Caco-2 (cell line): ENCODE measurements around the gene LRP1B. TPM values are rescaled to one million over a fixed set of nuclear protein-coding genes. Genes with fewer than 3 reads are reported as not detected.

Experiments used
- BruUV-seq: library from RNA; stranded (reverse); fragments of 400-500 nt; replicated peaks from 2 replicates; lab custom pipeline; 2021; lab: Mats Ljungman, UMichigan
- CTCF ChIA-PET: fragments of 300-600 bp; sonication (Branson Sonifier 250); formaldehyde crosslinking; loops from one replicate; lab custom pipeline; 2022; ENCODE audit warnings: antibody characterized with exemption; lab: Charles Lee
- POLR2A ChIA-PET: fragments of 300-600 bp; sonication (Branson Sonifier 250); formaldehyde crosslinking; loops from one replicate; lab custom pipeline; 2022; ENCODE audit warnings: antibody characterized with exemption; lab: Charles Lee
- DNase-seq, 2 experiments: peaks; one replicate each; pipeline versions ENCODE4 v3.0.0 to v3.0.0-alpha.2; 2020 to 2022
- H3K27me3 ChIP-seq: replicated peaks from 2 replicates; pipeline ENCODE4 v1.6.0; 2011; ENCODE audit warnings: low read length; ENCODE audit not compliant: control insufficient read depth, insufficient read depth
- H3K36me3 ChIP-seq: 2 replicates; pipeline ENCODE4 v1.5.1; 2011; ENCODE audit warnings: low read length; ENCODE audit not compliant: control insufficient read depth, insufficient read depth
- H3K4me1 ChIP-seq: fragments of 250-450 bp; sonication (Bioruptor Pico); 2 replicates; pipeline ENCODE4 v1.5.1; 2020; ENCODE audit warnings: mild to moderate bottlenecking
- H3K4me3 ChIP-seq: 2 replicates; pipeline ENCODE4 v1.5.1; 2011; ENCODE audit warnings: low read depth, mild to moderate bottlenecking, control low read depth, low read length
- H3K9me3 ChIP-seq: fragments of 250-450 bp; sonication (Bioruptor Pico); 2 replicates; pipeline ENCODE4 v1.5.1; 2020; ENCODE audit warnings: mild to moderate bottlenecking, moderate library complexity
- H3K27ac Mint-ChIP-seq: one replicate; pipeline ENCODE4 v1.8.0; 2022; ENCODE audit warnings: mixed read lengths; ENCODE audit not compliant: unreplicated experiment
- H3K27me3 Mint-ChIP-seq: one replicate; pipeline ENCODE4 v1.8.0; 2022; ENCODE audit warnings: mixed read lengths; ENCODE audit not compliant: insufficient read depth, unreplicated experiment
- H3K36me3 Mint-ChIP-seq: one replicate; pipeline ENCODE4 v1.8.0; 2022; ENCODE audit warnings: mild to moderate bottlenecking, mixed read lengths; ENCODE audit not compliant: insufficient read depth, unreplicated experiment
- H3K4me1 Mint-ChIP-seq: one replicate; pipeline ENCODE4 v1.8.0; 2022; ENCODE audit warnings: low read depth, mixed read lengths; ENCODE audit not compliant: unreplicated experiment
- H3K4me3 Mint-ChIP-seq: one replicate; pipeline ENCODE4 v1.8.0; 2022; ENCODE audit warnings: mild to moderate bottlenecking, moderate library complexity, mixed read lengths; ENCODE audit not compliant: unreplicated experiment
- H3K9me3 Mint-ChIP-seq: one replicate; pipeline ENCODE4 v1.8.0; 2022; ENCODE audit warnings: mixed read lengths; ENCODE audit not compliant: unreplicated experiment
- intact Hi-C: fragments of 100-400 bp; cut with micrococcal nuclease; formaldehyde crosslinking; loops from one replicate; pipeline ENCODE4 v1.10.0; 2022; ENCODE audit not compliant: unreplicated experiment
- total RNA-seq: library from RNA; stranded (reverse); gene quantifications from 2 replicates; pipeline ENCODE4 v1.2.3, GENCODE V29; 2022
- TF ChIP-seq, protein P1 (sequence below), 2 experiments: fragments of 200-600 bp in 1 of 2; IDR thresholded peaks; 1 replicate in 1 of 2; 2 replicates in 1 of 2; pipeline versions ENCODE4 v1.5.1 to v1.8.0; 2011 to 2022; ENCODE audit warnings: antibody characterized with exemption in 1 of 2, control low read depth in 1 of 2, inconsistent platforms in 1 of 2, low read depth in 1 of 2, low read length in 1 of 2, mild to moderate bottlenecking in 1 of 2, moderate library complexity in 1 of 2; ENCODE audit not compliant: insufficient read depth in 1 of 2, severe bottlenecking in 1 of 2, unreplicated experiment in 1 of 2

Gene LRP1B
- total RNA-seq, 1 experiment from 2014 or later = not detected

DNA sequence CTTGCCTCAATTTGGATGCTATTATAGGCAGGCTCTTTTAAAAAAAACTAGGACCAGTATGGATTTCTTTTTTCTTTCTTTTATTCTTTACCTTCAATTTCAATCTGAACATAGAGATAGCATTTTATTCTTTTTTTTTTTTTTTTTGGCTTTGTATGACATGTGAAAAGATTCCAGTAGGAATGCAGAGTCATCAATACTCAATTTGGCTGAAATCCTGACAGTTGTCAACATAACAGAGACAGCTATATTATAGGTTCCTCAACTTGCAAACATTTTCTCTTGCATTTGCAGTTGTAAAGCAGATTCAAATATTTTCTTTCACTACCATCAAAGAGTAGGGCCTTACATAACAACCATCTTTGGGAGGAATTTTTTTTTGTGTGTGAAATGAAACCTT is 334.4 kb downstream of the LRP1B start:
- Mint-ChIP-seq H3K4me3 (no peak overlapping the region), H3K4me1 (no peaks in the 10 kb centered on the region), H3K9me3 (no peaks in the 10 kb centered on the region), H3K27me3 (no peaks in the 10 kb centered on the region), H3K27ac (no peak overlapping the region), H3K36me3 (no peaks in the 10 kb centered on the region)
- ChIA-PET POLR2A (no interaction called here), CTCF (no interaction called here)
- no TSS peak for BruUV-seq
- TF ChIP-seq, protein P1, sequence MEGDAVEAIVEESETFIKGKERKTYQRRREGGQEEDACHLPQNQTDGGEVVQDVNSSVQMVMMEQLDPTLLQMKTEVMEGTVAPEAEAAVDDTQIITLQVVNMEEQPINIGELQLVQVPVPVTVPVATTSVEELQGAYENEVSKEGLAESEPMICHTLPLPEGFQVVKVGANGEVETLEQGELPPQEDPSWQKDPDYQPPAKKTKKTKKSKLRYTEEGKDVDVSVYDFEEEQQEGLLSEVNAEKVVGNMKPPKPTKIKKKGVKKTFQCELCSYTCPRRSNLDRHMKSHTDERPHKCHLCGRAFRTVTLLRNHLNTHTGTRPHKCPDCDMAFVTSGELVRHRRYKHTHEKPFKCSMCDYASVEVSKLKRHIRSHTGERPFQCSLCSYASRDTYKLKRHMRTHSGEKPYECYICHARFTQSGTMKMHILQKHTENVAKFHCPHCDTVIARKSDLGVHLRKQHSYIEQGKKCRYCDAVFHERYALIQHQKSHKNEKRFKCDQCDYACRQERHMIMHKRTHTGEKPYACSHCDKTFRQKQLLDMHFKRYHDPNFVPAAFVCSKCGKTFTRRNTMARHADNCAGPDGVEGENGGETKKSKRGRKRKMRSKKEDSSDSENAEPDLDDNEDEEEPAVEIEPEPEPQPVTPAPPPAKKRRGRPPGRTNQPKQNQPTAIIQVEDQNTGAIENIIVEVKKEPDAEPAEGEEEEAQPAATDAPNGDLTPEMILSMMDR (IDR thresholded peaks at IDR 0.05; ENCODE audit: insufficient read depth in 1 of 2, low read depth in 1 of 2, low read length in 1 of 2, severe bottlenecking in 1 of 2, unreplicated experiment in 1 of 2) = no peak
- intact Hi-C loops = no loop called here
- Histone ChIP-seq H3K4me1 (no peaks in the 10 kb centered on the region), H3K27me3 (no peaks in the 10 kb centered on the region), H3K9me3 (no peaks in the 10 kb centered on the region), H3K36me3 (no peaks in the 10 kb centered on the region), H3K4me3 (no peak overlapping the region)
- no peak for DNase-seq

DNA sequence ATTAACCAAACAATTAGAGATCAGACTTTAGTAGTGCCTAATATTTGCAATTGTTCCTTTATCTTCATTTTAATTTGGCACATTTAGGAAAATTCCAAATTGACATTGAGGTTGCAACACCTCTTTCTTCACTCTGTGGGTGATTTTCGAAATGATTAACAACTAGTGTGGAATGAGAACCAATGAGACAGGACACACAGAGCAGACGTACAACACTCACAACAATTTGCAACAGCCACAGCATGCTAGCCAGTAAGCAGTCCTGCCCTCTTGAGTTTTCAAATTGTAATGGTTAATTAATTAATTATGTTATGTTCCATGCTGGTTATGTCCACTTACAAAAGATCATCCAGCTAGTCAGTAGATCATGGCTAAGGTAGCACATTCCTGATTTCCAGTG is 339.3 kb downstream of the LRP1B start:
- ChIA-PET CTCF (no interaction called here), POLR2A (no interaction called here)
- Histone ChIP-seq H3K9me3 (no peaks in the 10 kb centered on the region), H3K4me1 (no peaks in the 10 kb centered on the region), H3K4me3 (no peak overlapping the region), H3K36me3 (no peaks in the 10 kb centered on the region), H3K27me3 (no peaks in the 10 kb centered on the region)
- Mint-ChIP-seq H3K27ac (no peak overlapping the region), H3K27me3 (no peaks in the 10 kb centered on the region), H3K4me1 (no peaks in the 10 kb centered on the region), H3K9me3 (no peaks in the 10 kb centered on the region), H3K36me3 (no peaks in the 10 kb centered on the region), H3K4me3 (no peak overlapping the region)
- DNase-seq = no peak
- intact Hi-C loops = no loop called here
- TF ChIP-seq, protein P1 (IDR thresholded peaks at IDR 0.05; ENCODE audit: insufficient read depth in 1 of 2, low read depth in 1 of 2, low read length in 1 of 2, severe bottlenecking in 1 of 2, unreplicated experiment in 1 of 2) = no peak
- BruUV-seq = no TSS peak

DNA sequence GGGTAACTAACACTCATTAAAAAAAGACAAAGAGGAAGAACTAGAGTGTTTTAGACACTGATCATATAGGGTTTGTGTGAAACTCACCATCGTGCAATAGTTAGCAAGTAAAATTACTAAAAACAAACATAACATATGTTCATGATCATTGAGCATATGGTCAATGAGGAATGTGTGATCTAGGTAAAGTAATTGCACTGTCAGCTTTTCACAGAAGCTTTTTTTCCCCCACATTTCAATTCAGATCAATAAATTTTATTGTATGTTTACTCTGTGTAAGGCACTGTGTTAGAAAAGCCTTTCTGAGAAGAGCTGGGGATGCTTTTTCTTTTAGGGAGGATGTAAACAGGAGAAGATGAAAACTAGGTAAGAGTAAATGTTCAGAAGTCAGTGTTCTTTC is 348.2 kb downstream of the LRP1B start:
- H3K9me3 Mint-ChIP-seq = no peaks in the 10 kb centered on the region

More for the DNA sequence above, 348.2 kb downstream of the LRP1B start:
- no peaks in the 10 kb centered on the region for H3K9me3 ChIP-seq
- BruUV-seq = no TSS peak
- Mint-ChIP-seq H3K36me3 (no peaks in the 10 kb centered on the region), H3K27me3 (peaks cover 2% of the 10 kb centered on the region), H3K4me3 (no peak overlapping the region), H3K27ac (no peak overlapping the region), H3K4me1 (no peaks in the 10 kb centered on the region)
- POLR2A ChIA-PET = no interaction called here
- H3K4me1 ChIP-seq = no peaks in the 10 kb centered on the region
- CTCF ChIA-PET = no interaction called here
- H3K4me3 ChIP-seq = no peak overlapping the region
- H3K36me3 ChIP-seq = no peaks in the 10 kb centered on the region
- no peak for DNase-seq
- intact Hi-C loops = no loop called here
- TF ChIP-seq, protein P1 (IDR thresholded peaks at IDR 0.05; ENCODE audit: insufficient read depth in 1 of 2, low read depth in 1 of 2, low read length in 1 of 2, severe bottlenecking in 1 of 2, unreplicated experiment in 1 of 2) = no peak
- no peaks in the 10 kb centered on the region for H3K27me3 ChIP-seq
